SU-DHL-6 (cell line): ENCODE measurements around the gene DIAPH3.

Experiments used
- H2AFZ ChIP-seq: fragments of 200-600 bp; sonication (generic); 2 replicates; pipeline ENCODE4 v1.6.1; 2014; ENCODE audit warnings: low read depth, mild to moderate bottlenecking, moderate library complexity, mixed read lengths, antibody characterized with exemption, low read length; ENCODE audit not compliant: severe bottlenecking
- H3F3A ChIP-seq: fragments of 200-600 bp; shearing (Covaris generic); 2 replicates; pipeline ENCODE4 v1.6.0; 2016; ENCODE audit warnings: antibody characterized with exemption, mild to moderate bottlenecking; ENCODE audit not compliant: insufficient read depth
- H3K27ac ChIP-seq: fragments of 200-600 bp; sonication (generic); 2 replicates; pipeline ENCODE4 v1.5.1; 2016; ENCODE audit warnings: low read depth, mild to moderate bottlenecking, low read length, moderate library complexity, mixed read lengths
- H3K27me3 ChIP-seq: fragments of 200-600 bp; sonication (generic), shearing (Covaris generic); 2 replicates; pipeline ENCODE4 v1.6.0; 2014; ENCODE audit warnings: mild to moderate bottlenecking, low read length
- H3K36me3 ChIP-seq: fragments of 200-600 bp; sonication (generic); 2 replicates; pipeline ENCODE4 v1.6.1; 2014; ENCODE audit warnings: mild to moderate bottlenecking, low read length, mixed read lengths
- H3K4me2 ChIP-seq: fragments of 300-600, 200-600 bp; shearing (Covaris generic), sonication (generic); 2 replicates; pipeline ENCODE4 v1.6.0; 2014; ENCODE audit warnings: low read length, low read depth, mild to moderate bottlenecking; ENCODE audit not compliant: poor library complexity, severe bottlenecking
- H3K4me3 ChIP-seq: fragments of 200-600 bp; sonication (generic); 2 replicates; pipeline ENCODE4 v1.5.1; 2014; ENCODE audit warnings: antibody characterized with exemption, low read length, mild to moderate bottlenecking, mixed read lengths; ENCODE audit not compliant: insufficient read depth, poor library complexity, severe bottlenecking
- H3K79me2 ChIP-seq: fragments of 200-600 bp; sonication (generic); 2 replicates; pipeline ENCODE4 v1.6.1; 2014; ENCODE audit warnings: mild to moderate bottlenecking, low read length, moderate library complexity; ENCODE audit not compliant: insufficient read depth
- H3K9ac ChIP-seq: fragments of 200-600 bp; sonication (generic); 2 replicates; pipeline ENCODE4 v1.7.0; 2014; ENCODE audit warnings: mild to moderate bottlenecking, low read length
- H3K9me2 ChIP-seq: fragments of 200-600 bp; sonication (generic); replicated peaks from 2 replicates; pipeline ENCODE4 v1.6.1; 2014; ENCODE audit warnings: low read length; ENCODE audit not compliant: insufficient read depth
- H3K9me3 ChIP-seq: fragments of 200-600 bp; sonication (generic); 2 replicates; pipeline ENCODE4 v1.6.1; 2014; ENCODE audit warnings: low read length, mixed read lengths; ENCODE audit not compliant: insufficient read depth
- H4K20me1 ChIP-seq: fragments of 200-600 bp; sonication (generic); 2 replicates; pipeline ENCODE4 v1.6.1; 2014; ENCODE audit warnings: low read depth, mild to moderate bottlenecking, antibody characterized with exemption, low read length, moderate library complexity, mixed read lengths
- CTCF ChIP-seq: fragments of 200-600 bp; sonication (generic); IDR thresholded peaks from one replicate; pipeline ENCODE4 v1.5.1; 2017; ENCODE audit warnings: antibody characterized with exemption, mild to moderate bottlenecking, low read length, moderate library complexity; ENCODE audit not compliant: insufficient read depth, poor library complexity, severe bottlenecking
- EZH2phosphoT487 ChIP-seq: fragments of 200-600 bp; sonication (generic), shearing (Covaris generic); conservative IDR thresholded peaks from 2 replicates; pipeline ENCODE4 v1.6.1; 2018; ENCODE audit warnings: mild to moderate bottlenecking, antibody characterized with exemption, low read length, moderate library complexity, mixed read lengths

DIAPH3 gene

GRCh38 chr13:59728896-59729545, 434.7 kb downstream of the DIAPH3 start:
- Histone ChIP-seq H3K27ac (no peak overlapping the region), H3K4me3 (no peak overlapping the region), H3K27me3 (no peaks in the 10 kb centered on the region), H2AFZ (no peak overlapping the region), H4K20me1 (no peaks in the 10 kb centered on the region), H3K9me2 (no peaks in the 10 kb centered on the region), H3F3A (no peaks in the 10 kb centered on the region), H3K9me3 (no peaks in the 10 kb centered on the region), H3K36me3 (no peaks in the 10 kb centered on the region), H3K79me2 (no peaks in the 10 kb centered on the region), H3K9ac (no peak overlapping the region), H3K4me2 (no peak overlapping the region)
- TF ChIP-seq CTCF, result no peak
- no peak for TF ChIP-seq EZH2phosphoT487

GRCh38 chr13:59721926-59722910, 441.5 kb downstream of the DIAPH3 start:
- H4K20me1 ChIP-seq, result no peaks in the 10 kb centered on the region
- no peak overlapping the region for H2AFZ ChIP-seq

GRCh38 chr13:59715611-59716010, 448.1 kb downstream of the DIAPH3 start:
- TF ChIP-seq EZH2phosphoT487 (no peak), CTCF (no peak)
- no peaks in the 10 kb centered on the region for H3K79me2 ChIP-seq

More at GRCh38 chr13:59721926-59722910, 441.5 kb downstream of the DIAPH3 start:
- TF ChIP-seq CTCF (no peak), EZH2phosphoT487 (no peak)
- H3K9me2 ChIP-seq, result no peaks in the 10 kb centered on the region
- no peak overlapping the region for H3K4me3 ChIP-seq
- no peak overlapping the region for H3K4me2 ChIP-seq
- H3K9ac ChIP-seq, result no peak overlapping the region
- no peaks in the 10 kb centered on the region for H3K27me3 ChIP-seq
- no peaks in the 10 kb centered on the region for H3K36me3 ChIP-seq
- H3K79me2 ChIP-seq, result no peaks in the 10 kb centered on the region
- no peaks in the 10 kb centered on the region for H3K9me3 ChIP-seq
- H3F3A ChIP-seq, result no peaks in the 10 kb centered on the region
- no peak overlapping the region for H3K27ac ChIP-seq

More at GRCh38 chr13:59715611-59716010, 448.1 kb downstream of the DIAPH3 start:
- no peaks in the 10 kb centered on the region for H4K20me1 ChIP-seq
- H3K36me3 ChIP-seq, result no peaks in the 10 kb centered on the region
- H3K27ac ChIP-seq, result no peak overlapping the region
- no peaks in the 10 kb centered on the region for H3K27me3 ChIP-seq
- H3F3A ChIP-seq, result no peaks in the 10 kb centered on the region
- no peaks in the 10 kb centered on the region for H3K9me3 ChIP-seq
- no peak overlapping the region for H3K9ac ChIP-seq
- H3K4me2 ChIP-seq, result no peak overlapping the region
- no peak overlapping the region for H2AFZ ChIP-seq
- H3K9me2 ChIP-seq, result no peaks in the 10 kb centered on the region
- H3K4me3 ChIP-seq, result no peak overlapping the region
